Measurements from ENCODE around the gene CALCOCO1. TPM values are rescaled to one million over a fixed set of nuclear protein-coding genes. Genes with fewer than 3 reads are reported as not detected.
"Not testable (repeated sequence)": the region's sequence is repeated elsewhere in the genome, so short reads cannot be mapped to it uniquely, and the experiment has no call there.

The CALCOCO1 gene
- total RNA-seq, 1 experiment from 2014 or later: 43.6 TPM

DNA sequence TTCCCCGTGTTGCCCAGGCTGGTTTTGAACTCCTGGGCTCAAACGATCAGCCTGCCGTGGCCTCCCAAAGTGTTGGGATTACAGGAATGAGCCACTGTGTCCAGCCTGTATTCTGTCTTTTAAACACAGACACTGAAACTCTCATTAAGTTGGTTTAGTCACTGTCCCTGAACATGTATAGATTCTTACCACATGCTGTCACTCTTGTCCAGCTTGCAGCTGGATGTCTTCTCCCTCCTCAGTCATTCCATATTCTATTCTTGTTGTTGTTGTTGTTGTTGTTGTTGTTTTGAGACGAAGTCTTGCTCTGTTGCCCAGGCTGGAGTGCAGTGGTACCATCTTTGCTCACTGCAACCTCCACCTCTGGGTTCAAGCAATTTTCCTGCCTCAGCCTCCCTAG is 39.1 kb downstream of the CALCOCO1 start:
- in situ Hi-C loops (cut with HindIII; ENCODE audit: low pct_unique_long_range_greater_than_20kb, low sequenced_read_pairs): no loop called here
- DNase-seq (ENCODE audit: low read depth, low spot score): no peak

- no peak for DNase-seq (ENCODE audit: low read depth, low spot score)
- in situ Hi-C loops (cut with HindIII; ENCODE audit: low pct_unique_long_range_greater_than_20kb, low sequenced_read_pairs): no loop called here
Measured at GRCh38 chr12:53686436-53686835, 40.8 kb downstream of the CALCOCO1 start.

DNA sequence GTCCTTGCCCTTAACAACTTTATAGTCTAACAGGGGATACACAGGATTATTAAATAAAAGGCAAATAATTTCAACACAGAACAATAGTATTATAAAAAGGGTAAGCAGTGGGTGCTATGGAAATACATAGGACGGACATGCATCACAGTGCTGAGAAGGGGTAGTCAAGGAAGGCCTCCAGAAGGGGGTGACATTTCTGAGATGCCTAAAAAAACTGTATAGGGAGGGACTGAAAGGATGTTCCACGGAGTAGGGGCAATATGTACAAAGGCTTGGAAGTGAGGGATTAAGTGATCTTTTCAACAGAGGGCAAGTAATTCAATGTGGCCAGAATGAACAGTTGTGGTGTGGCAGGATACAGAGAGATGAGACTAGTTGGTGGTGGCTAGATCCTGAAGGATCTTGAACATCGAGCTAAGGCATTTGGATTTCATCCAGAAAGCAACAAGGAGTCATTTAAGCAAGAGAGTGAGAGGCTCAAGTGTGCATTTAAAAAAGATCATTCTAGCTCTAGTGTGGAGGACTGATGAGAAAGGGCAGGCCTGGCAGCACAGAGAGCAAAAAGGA is 42.5 kb downstream of the CALCOCO1 start:
- in situ Hi-C loops (cut with HindIII; ENCODE audit: low pct_unique_long_range_greater_than_20kb, low sequenced_read_pairs): no loop called here
- DNase-seq (ENCODE audit: low read depth, low spot score): no peak

GRCh38 chr12:53683983-53684382 is 43.3 kb downstream of the CALCOCO1 start:
- no peak for DNase-seq (ENCODE audit: low read depth, low spot score)
- in situ Hi-C loops (cut with HindIII; ENCODE audit: low pct_unique_long_range_greater_than_20kb, low sequenced_read_pairs): no loop called here

- in situ Hi-C loops (cut with HindIII; ENCODE audit: low pct_unique_long_range_greater_than_20kb, low sequenced_read_pairs): no loop called here
- DNase-seq (ENCODE audit: low read depth, low spot score): no peak
Measured at GRCh38 chr12:53683494-53683893, 43.8 kb downstream of the CALCOCO1 start.

GRCh38 chr12:53680061-53680460 is 47.2 kb downstream of the CALCOCO1 start:
- in situ Hi-C loops (cut with HindIII; ENCODE audit: low pct_unique_long_range_greater_than_20kb, low sequenced_read_pairs); DNase-seq (ENCODE audit: low read depth, low spot score): not testable (repeated sequence)

DNA sequence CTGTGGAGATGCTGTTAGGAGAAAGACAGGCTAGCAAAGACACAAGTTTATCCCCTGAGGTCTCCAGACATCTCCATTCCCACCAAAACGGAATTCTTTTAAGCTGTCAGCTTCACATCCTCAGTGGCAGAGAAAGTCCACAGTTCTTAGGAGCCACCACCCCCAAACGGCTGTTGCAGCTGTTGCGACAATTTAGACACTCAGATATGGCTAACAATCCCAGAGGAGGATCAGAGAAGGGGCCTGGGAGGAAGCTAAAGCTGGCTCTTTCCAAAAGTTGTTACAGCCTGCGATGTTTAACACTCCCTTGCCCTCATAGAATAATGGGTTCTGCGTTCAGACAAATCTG is 49.5 kb downstream of the CALCOCO1 start:
- in situ Hi-C loops (cut with HindIII; ENCODE audit: low pct_unique_long_range_greater_than_20kb, low sequenced_read_pairs): loop anchor here (10.0 kb wide), 1 partner anchor 63 kb away; no protein-coding TSS in a partner anchor
- DNase-seq (ENCODE audit: low read depth, low spot score): no peak

GRCh38 chr12:53677016-53677799 is 50.0 kb downstream of the CALCOCO1 start:
- no peak for DNase-seq (ENCODE audit: low read depth, low spot score)
- in situ Hi-C loops (cut with HindIII; ENCODE audit: low pct_unique_long_range_greater_than_20kb, low sequenced_read_pairs): loop anchor here (10.0 kb wide), 1 partner anchor 62 kb away; no protein-coding TSS in a partner anchor

GRCh38 chr12:53676656-53677015 is 50.6 kb downstream of the CALCOCO1 start:
- DNase-seq (ENCODE audit: low read depth, low spot score): no peak
- in situ Hi-C loops (cut with HindIII; ENCODE audit: low pct_unique_long_range_greater_than_20kb, low sequenced_read_pairs): loop anchor here (10.0 kb wide), 1 partner anchor 62 kb away; no protein-coding TSS in a partner anchor

- in situ Hi-C loops (cut with HindIII; ENCODE audit: low pct_unique_long_range_greater_than_20kb, low sequenced_read_pairs): loop anchor here (10.0 kb wide), 1 partner anchor 61 kb away; no protein-coding TSS in a partner anchor
Measured at GRCh38 chr12:53675701-53676607, 51.3 kb downstream of the CALCOCO1 start, which contains the start of gene ATP5MC2. Gene ATP5MC2 (minus strand): TSS chr12:53676083. CDS start chr12:53672614, 3,469 bp downstream.

DNA sequence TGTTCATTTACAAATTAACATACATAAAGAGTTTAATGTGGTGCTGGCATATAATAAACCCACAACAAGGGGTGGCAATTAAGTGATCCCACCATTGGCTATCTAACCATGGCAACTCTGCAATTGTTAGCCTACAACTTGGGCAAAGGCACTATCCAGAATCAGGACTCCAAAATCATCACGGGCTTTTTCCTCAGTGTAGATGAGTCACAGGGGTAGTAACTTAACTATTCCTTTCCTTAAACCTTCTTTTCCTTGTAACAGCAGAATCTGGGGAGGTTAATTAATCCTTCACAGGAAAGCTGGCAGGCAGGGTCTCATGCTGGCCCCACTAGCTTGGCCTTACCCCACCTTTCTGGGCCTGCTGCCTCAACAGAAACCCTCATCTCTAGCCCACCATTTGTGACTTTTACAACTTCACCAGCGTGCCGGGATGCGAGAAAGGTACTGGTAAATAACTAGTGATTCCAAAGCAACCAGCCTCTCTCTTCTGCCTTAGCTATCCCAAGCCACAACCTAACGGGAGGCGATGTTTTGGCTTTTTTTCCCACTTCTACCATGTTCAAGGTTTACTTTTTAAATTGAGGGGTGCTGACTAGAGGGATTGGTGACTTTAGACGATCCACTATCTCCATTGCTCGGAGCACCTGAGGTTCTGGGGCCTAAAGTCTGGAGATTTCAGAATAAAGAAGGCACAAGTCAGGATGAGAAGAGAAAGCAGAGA is 52.1 kb downstream of the CALCOCO1 start:
- DNase-seq (ENCODE audit: low read depth, low spot score): no peak
- in situ Hi-C loops (cut with HindIII; ENCODE audit: low pct_unique_long_range_greater_than_20kb, low sequenced_read_pairs): loop anchor here (10.0 kb wide), 1 partner anchor 60 kb away; no protein-coding TSS in a partner anchor

More at GRCh38 chr12:53675701-53676607, 51.3 kb downstream of the CALCOCO1 start, which contains the start of gene ATP5MC2:
- DNase-seq (ENCODE audit: low read depth, low spot score): peak; percentile 99

DNA sequence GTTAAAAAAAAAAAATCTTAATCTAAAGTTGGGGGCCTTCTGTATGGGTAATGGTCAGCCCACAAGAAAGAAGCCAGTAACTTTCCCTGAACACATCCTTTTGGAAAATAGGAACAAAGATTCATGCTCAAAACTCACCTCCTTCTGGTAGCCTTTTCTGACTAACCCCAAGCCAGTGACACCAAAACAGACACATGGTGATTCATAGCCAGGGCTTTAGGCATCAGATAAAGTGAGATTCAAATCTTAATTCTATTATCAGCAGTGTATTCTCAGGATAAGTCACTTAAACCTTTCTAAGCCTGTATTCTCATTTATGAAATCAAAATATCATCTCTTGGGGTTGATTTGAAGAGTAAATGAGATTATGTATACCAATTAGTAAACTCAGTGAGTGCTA is 56.3 kb downstream of the CALCOCO1 start:
- DNase-seq (ENCODE audit: low read depth, low spot score): no peak
- in situ Hi-C loops (cut with HindIII; ENCODE audit: low pct_unique_long_range_greater_than_20kb, low sequenced_read_pairs): loop anchor here (10.0 kb wide), 1 partner anchor 56 kb away; no protein-coding TSS in a partner anchor

GRCh38 chr12:53670308-53670707 is 56.9 kb downstream of the CALCOCO1 start:
- in situ Hi-C loops (cut with HindIII; ENCODE audit: low pct_unique_long_range_greater_than_20kb, low sequenced_read_pairs): loop anchor here (10.0 kb wide), 1 partner anchor 56 kb away; no protein-coding TSS in a partner anchor
- no peak for DNase-seq (ENCODE audit: low read depth, low spot score)

DNA sequence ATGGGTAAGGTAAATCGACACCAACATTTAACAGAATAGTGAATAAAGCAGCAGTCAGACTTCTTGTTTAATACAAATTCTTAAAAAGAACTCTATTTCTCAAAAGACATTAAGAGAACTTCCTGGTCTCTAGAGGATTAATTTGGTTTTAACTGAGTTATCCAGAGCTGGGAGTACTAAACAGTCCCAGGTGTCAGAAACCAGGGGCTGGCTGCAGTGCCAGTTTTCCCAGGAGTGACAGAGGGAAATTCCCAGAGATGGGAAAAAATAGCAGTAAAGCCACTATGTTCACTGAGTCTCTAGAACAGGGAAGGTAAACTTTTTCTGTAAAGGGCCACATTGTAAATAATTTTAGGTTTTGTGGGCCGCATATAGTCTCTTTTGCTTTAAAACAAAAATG is 60.2 kb downstream of the CALCOCO1 start:
- in situ Hi-C loops (cut with HindIII; ENCODE audit: low pct_unique_long_range_greater_than_20kb, low sequenced_read_pairs): no loop called here
- DNase-seq (ENCODE audit: low read depth, low spot score): no peak

- DNase-seq (ENCODE audit: low read depth, low spot score): no peak
- in situ Hi-C loops (cut with HindIII; ENCODE audit: low pct_unique_long_range_greater_than_20kb, low sequenced_read_pairs): no loop called here
Measured at GRCh38 chr12:53664936-53665335, 62.3 kb downstream of the CALCOCO1 start.

GRCh38 chr12:53664191-53664590 is 63.1 kb downstream of the CALCOCO1 start:
- no peak for DNase-seq (ENCODE audit: low read depth, low spot score)
- in situ Hi-C loops (cut with HindIII; ENCODE audit: low pct_unique_long_range_greater_than_20kb, low sequenced_read_pairs): no loop called here

GRCh38 chr12:53660041-53660440 is 67.2 kb downstream of the CALCOCO1 start:
- no peak for DNase-seq (ENCODE audit: low read depth, low spot score)
- in situ Hi-C loops (cut with HindIII; ENCODE audit: low pct_unique_long_range_greater_than_20kb, low sequenced_read_pairs): no loop called here
